HG03558 (cell line): ENCODE results near the gene FAM120B.
"Not testable (repeated sequence)": the region's sequence is repeated elsewhere in the genome, so short reads cannot be mapped to it uniquely, and the experiment has no call there.

Source experiments
- ATAC-seq: cut with Tn5 transposase; IDR thresholded peaks from one replicate; pipeline ENCODE4 v1.9.1; 2021; ENCODE audit warnings: moderate number of reproducible peaks; ENCODE audit not compliant: unreplicated experiment; ENCODE audit errors: extremely low read depth

FAM120B gene

GRCh38 chr6:170374571-170375444 lies 68.2 kb downstream of the FAM120B start:
- no peak for ATAC-seq

- no peak for ATAC-seq
Observed at GRCh38 chr6:170375661-170376060, 69.1 kb downstream of the FAM120B start.

DNA sequence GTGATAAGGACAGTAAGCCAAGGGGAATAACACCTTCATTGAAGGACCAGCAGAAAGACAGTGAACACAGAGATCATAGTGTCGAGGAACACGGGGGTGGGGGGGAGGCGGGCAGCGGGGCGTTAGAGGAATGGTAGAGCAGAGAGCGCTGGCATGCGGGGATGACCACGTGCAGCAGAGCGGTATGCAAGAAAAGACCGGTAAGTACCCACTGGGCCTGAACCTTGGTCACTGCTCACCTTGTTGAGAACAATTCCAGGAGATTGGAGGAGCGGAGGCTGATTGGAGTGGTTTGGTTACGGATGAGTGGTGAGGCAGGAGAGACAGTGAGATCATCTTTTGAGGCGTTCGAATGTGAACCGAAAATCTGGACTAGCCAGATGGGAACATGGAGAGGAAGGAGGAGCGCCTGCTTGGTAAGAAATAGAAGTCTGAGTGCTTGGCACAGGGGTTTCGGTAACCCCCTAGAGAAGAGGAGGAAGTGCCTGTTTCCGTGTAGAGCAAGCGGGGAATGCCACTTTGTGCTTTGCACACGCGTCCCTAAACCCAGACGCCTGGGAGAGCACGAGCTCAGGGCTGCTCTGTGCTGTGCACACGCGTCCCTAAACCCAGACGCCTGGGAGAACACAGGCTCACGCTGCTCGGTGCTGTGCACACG lies 70.0 kb downstream of the FAM120B start:
- no peak for ATAC-seq

DNA sequence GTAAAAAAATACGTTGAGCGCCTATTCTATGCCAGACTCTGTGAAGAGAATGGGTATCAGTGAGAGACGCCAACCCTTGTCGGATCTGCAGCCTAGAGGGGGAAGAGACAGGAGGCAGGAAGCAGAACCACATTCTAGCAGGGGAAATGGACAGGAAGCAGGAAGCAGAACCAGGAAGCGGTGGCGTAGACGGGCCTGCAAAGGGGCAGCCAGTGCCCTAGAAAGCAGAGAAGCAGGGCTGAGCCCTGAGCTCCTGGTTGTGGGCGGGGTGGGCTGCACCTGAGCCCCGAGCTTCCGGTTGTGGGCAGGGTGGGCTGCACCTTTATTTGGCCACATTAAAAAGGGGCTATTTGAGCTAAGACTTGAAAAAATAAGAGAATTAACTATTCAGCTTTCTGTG lies 71.9 kb downstream of the FAM120B start:
- ATAC-seq = no peak

DNA sequence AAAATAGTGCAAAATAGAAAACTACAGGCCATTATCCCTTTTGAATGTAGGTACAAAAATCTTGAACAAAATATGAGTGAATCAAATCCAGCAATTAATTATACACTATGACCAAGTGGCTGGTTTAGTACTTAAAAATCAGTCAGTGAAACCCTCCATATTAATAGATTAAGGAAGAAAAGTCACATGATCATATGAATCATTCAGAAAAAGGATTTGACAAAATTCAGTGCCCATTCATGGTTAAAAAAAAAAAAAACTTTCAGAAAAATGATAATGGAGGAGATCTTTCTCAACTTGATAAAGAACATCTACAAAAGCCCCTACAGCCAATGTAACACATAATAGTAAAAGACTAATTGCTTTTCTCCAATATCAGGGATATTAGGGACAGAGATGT lies 75.0 kb downstream of the FAM120B start:
- ATAC-seq = no peak

GRCh38 chr6:170383466-170384035 lies 77.0 kb downstream of the FAM120B start:
- ATAC-seq = no peak

GRCh38 chr6:170385506-170385905 lies 78.9 kb downstream of the FAM120B start:
- ATAC-seq = no peak

- ATAC-seq = no peak
Observed at GRCh38 chr6:170388113-170388512, 81.6 kb downstream of the FAM120B start.

DNA sequence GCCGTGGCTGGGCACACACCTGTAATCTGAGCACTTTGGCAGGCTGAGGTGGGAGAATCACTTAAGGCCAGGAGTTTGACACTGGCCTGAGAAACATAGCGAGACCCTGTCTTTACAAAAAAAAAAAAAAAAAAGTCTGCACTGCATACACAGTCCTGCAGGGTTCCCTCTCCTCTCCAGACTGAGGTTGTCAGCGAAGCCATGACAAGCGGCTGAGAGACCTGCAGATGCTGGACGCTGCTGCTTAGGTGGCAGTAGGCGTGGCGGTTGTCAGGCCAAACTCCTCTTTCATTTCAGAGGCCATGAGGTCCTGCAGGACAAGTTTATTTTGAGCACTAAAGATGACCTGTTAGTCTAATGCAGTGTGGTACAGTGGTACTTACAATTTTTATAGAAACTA lies 86.5 kb downstream of the FAM120B start:
- ATAC-seq = no peak

DNA sequence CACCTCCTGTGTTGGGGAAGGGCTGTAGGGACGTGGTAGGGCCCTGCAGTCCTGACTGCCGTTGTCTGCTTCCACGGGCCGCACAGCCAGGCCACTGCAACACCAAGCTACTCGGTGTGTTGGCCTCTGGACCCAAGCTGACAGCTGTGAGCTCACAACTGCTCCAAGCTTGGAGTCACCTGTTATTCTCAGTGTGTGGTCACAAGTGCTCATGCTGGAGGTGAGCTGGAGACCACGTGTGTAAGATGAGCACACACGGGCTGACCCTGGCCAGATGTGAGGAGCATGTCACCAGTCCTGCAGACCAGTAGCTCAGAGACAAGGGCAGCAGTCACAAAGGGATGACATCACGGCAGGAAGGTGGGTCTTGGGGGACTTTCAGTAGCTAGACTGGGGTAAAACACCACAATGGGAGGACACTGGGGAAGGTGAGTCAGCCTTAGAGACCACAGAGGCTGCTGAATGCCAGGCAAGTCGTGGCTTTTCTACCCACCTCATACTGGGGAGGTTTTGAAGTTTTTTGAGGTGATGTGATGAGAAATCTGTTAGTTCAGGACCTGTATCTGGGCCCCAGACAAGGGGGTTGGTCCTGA lies 87.3 kb downstream of the FAM120B start:
- no peak for ATAC-seq

GRCh38 chr6:170394980-170395379 lies 88.4 kb downstream of the FAM120B start:
- no peak for ATAC-seq

DNA sequence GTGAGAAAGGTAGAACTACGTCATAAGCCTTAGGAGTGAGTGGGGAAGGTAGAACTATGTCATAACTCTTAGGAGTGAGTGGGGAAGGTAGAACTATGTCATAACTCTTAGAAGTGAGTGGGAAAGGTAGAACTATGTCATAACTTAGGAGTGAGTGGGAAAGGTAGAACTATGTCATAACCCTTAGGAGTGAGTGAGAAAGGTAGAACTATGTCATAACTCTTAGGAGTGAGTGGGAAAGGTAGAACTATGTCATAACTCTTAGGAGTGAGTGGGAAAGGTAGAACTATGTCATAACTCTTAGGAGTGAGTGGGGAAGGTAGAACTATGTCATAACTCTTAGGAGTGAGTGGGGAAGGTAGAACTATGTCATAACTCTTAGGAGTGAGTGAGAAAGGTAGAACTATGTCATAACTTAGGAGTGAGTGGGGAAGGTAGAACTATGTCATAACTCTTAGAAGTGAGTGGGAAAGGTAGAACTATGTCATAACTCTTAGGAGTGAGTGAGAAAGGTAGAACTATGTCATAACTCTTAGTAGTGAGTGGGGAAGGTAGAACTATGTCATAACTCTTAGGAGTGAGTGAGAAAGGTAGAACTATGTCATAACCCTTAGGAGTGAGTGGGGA lies 92.3 kb downstream of the FAM120B start:
- ATAC-seq = not testable (repeated sequence)

- ATAC-seq = not testable (repeated sequence)
Observed at GRCh38 chr6:170399955-170400558, 93.5 kb downstream of the FAM120B start.

GRCh38 chr6:170402318-170403040 lies 95.9 kb downstream of the FAM120B start:
- no peak for ATAC-seq

- ATAC-seq = no peak
Observed at GRCh38 chr6:170403451-170403850, 96.9 kb downstream of the FAM120B start.

DNA sequence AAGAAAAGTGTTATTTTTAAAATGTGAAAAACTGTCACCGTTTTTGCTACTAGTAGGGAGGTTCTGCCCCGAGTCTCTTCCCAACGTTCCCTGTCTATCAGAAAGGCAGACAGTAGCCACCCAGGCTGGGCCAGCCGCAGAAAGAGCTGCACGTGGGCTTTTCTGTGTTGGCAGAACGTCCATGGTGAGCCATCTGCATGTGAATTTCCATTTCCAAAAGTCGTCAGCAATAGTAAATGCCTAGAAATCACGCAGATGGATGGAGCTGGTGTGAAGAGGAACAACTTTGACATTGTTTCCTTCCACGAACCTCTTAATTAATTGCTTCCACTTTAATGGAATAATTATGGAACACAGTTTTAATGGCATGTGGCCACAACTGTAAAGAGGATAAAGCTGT lies 97.5 kb downstream of the FAM120B start:
- ATAC-seq = no peak

DNA sequence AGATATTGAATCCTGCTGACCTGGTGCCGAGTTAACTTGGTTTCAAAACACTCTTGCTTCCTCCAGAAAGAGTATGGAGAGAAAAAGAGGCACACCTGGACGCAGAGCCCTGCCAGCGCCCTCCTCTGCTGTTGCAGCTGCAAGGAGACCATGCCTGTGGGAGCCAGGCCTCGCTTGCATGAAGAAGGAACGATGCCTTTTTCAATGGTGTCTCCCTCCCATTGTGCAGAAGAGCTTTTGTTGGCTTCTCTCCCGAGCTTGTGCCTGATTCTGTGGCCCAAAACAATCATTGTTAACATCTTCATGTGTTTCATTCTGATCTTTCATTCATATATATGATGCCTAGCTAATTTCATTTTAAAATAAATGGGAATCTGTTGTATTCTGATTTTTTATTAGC lies 98.1 kb downstream of the FAM120B start:
- no peak for ATAC-seq

DNA sequence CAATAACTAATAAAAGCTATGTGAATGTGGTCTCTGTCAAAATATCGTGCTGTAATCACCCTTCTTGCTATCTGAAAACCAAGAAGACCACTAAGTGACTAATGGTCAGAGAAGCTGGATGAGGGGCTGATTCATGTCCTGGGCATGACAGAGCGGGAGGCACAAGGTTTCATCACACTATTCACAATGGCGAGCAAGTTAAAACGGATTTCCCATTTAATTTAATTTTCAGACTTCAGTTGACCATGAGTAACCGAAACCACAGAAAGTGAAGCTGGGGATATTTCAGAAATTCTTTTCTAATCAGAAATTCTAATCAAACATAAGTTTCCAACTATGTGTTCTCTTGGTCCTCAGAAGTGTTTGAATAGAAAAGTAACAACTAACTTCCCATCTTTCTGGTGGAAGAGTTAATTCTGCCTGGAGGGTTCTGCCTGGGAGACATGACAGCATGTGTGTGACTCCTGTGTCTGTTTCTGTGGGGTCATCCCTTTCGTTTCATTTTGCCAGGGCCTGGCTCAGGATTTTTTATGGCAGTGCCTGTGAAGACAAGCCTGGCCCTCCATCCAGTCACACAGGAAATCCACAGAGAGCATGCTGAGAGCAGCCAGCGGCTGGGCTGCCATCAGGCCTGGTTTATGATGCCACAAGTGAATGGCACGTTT lies 98.9 kb downstream of the FAM120B start:
- no peak for ATAC-seq

- ATAC-seq = no peak
Observed at GRCh38 chr6:170407200-170407599, 100.6 kb downstream of the FAM120B start.
